MG63 (cell line): ENCODE data around the gene WWOX. TPM values are rescaled to one million over a fixed set of nuclear protein-coding genes. Genes with fewer than 3 reads are reported as not detected.
"Not testable (repeated sequence)": the region's sequence is repeated elsewhere in the genome, so short reads cannot be mapped to it uniquely, and the experiment has no call there.

ENCODE experiments used
- DNase-seq: peaks from one replicate; pipeline ENCODE4 v3.0.0-alpha.2; 2020
- H3K27me3 ChIP-seq: fragments of 250-450 bp; sonication (Bioruptor Pico); 2 replicates; pipeline ENCODE4 v1.5.1; 2020; ENCODE audit warnings: mild to moderate bottlenecking, moderate library complexity
- H3K36me3 ChIP-seq: fragments of 250-450 bp; sonication (Bioruptor Pico); 2 replicates; pipeline ENCODE4 v1.5.1; 2020; ENCODE audit warnings: mild to moderate bottlenecking, moderate library complexity
- H3K4me3 ChIP-seq: fragments of 250-450 bp; sonication (Bioruptor Pico); 2 replicates; pipeline ENCODE4 v1.5.1; 2020; ENCODE audit warnings: mild to moderate bottlenecking, moderate library complexity
- H3K9me3 ChIP-seq: fragments of 250-450 bp; sonication (Bioruptor Pico); 2 replicates; pipeline ENCODE4 v1.5.1; 2020; ENCODE audit warnings: mild to moderate bottlenecking, moderate library complexity
- total RNA-seq: library from RNA; depleted of rRNA; stranded (reverse); fragments of >200 nt; shearing (Covaris generic); gene quantifications from 2 replicates; pipeline ENCODE4 v1.2.3, GENCODE V29; 2014; ENCODE audit warnings: low replicate concordance

WWOX gene
- total RNA-seq, 1 experiment from 2014 or later = 11.4 TPM

GRCh38 chr16:79204486-79204885 is 1105.0 kb downstream of the WWOX start:
- no peak overlapping the region for H3K4me3 ChIP-seq
- no peak for DNase-seq
- no peaks in the 10 kb centered on the region for H3K36me3 ChIP-seq
- H3K27me3 ChIP-seq = no peaks in the 10 kb centered on the region
- H3K9me3 ChIP-seq = no peaks in the 10 kb centered on the region

GRCh38 chr16:79206889-79207288 is 1107.4 kb downstream of the WWOX start:
- no peak for DNase-seq
- H3K4me3 ChIP-seq = no peak overlapping the region
- no peaks in the 10 kb centered on the region for H3K36me3 ChIP-seq
- H3K27me3 ChIP-seq = no peaks in the 10 kb centered on the region
- no peaks in the 10 kb centered on the region for H3K9me3 ChIP-seq

GRCh38 chr16:79209308-79209707 is 1109.9 kb downstream of the WWOX start:
- no peaks in the 10 kb centered on the region for H3K36me3 ChIP-seq
- H3K4me3 ChIP-seq = no peak overlapping the region
- H3K9me3 ChIP-seq = no peaks in the 10 kb centered on the region
- DNase-seq = no peak
- no peaks in the 10 kb centered on the region for H3K27me3 ChIP-seq

GRCh38 chr16:79210607-79211006 is 1111.2 kb downstream of the WWOX start:
- Histone ChIP-seq H3K27me3 (no peaks in the 10 kb centered on the region), H3K36me3 (no peaks in the 10 kb centered on the region), H3K4me3 (no peak overlapping the region), H3K9me3 (no peaks in the 10 kb centered on the region)
- DNase-seq = no peak

GRCh38 chr16:79211586-79211985 is 1112.1 kb downstream of the WWOX start:
- no peaks in the 10 kb centered on the region for H3K9me3 ChIP-seq
- H3K4me3 ChIP-seq = no peak overlapping the region
- no peak for DNase-seq

GRCh38 chr16:79212114-79212791 is 1112.8 kb downstream of the WWOX start:
- Histone ChIP-seq H3K27me3 (no peaks in the 10 kb centered on the region), H3K36me3 (no peaks in the 10 kb centered on the region), H3K4me3 (no peak overlapping the region), H3K9me3 (no peaks in the 10 kb centered on the region)
- no peak for DNase-seq

More at GRCh38 chr16:79211586-79211985, 1112.1 kb downstream of the WWOX start:
- no peaks in the 10 kb centered on the region for H3K36me3 ChIP-seq
- no peaks in the 10 kb centered on the region for H3K27me3 ChIP-seq

- Histone ChIP-seq H3K27me3 (no peaks in the 10 kb centered on the region), H3K9me3 (no peaks in the 10 kb centered on the region), H3K36me3 (no peaks in the 10 kb centered on the region), H3K4me3 (no peak overlapping the region)
- DNase-seq = no peak
Measured at GRCh38 chr16:79213214-79213613, 1113.8 kb downstream of the WWOX start.

GRCh38 chr16:79215289-79215688 is 1115.8 kb downstream of the WWOX start:
- Histone ChIP-seq H3K36me3 (no peaks in the 10 kb centered on the region), H3K27me3 (no peaks in the 10 kb centered on the region), H3K4me3 (no peak overlapping the region), H3K9me3 (no peaks in the 10 kb centered on the region)
- no peak for DNase-seq

GRCh38 chr16:79217375-79218011 is 1118.0 kb downstream of the WWOX start:
- H3K9me3 ChIP-seq = no peaks in the 10 kb centered on the region
- no peaks in the 10 kb centered on the region for H3K36me3 ChIP-seq
- DNase-seq = no peak
- no peak overlapping the region for H3K4me3 ChIP-seq
- no peaks in the 10 kb centered on the region for H3K27me3 ChIP-seq

- Histone ChIP-seq H3K36me3 (no peaks in the 10 kb centered on the region), H3K4me3 (no peak overlapping the region), H3K9me3 (no peaks in the 10 kb centered on the region), H3K27me3 (no peaks in the 10 kb centered on the region)
- no peak for DNase-seq
Measured at GRCh38 chr16:79218351-79218750, 1118.9 kb downstream of the WWOX start.

- not testable (repeated sequence) for H3K36me3 ChIP-seq, H3K4me3 ChIP-seq, H3K9me3 ChIP-seq, DNase-seq, H3K27me3 ChIP-seq
Measured at GRCh38 chr16:79225994-79226393, 1126.5 kb downstream of the WWOX start.

GRCh38 chr16:79229361-79229760 is 1129.9 kb downstream of the WWOX start:
- no peak overlapping the region for H3K4me3 ChIP-seq
- DNase-seq = no peak
- H3K9me3 ChIP-seq = no peaks in the 10 kb centered on the region
- no peaks in the 10 kb centered on the region for H3K27me3 ChIP-seq
- no peaks in the 10 kb centered on the region for H3K36me3 ChIP-seq

- H3K36me3 ChIP-seq, H3K9me3 ChIP-seq, H3K4me3 ChIP-seq, H3K27me3 ChIP-seq, DNase-seq: not testable (repeated sequence)
Measured at GRCh38 chr16:79245700-79246099, 1146.2 kb downstream of the WWOX start.

- Histone ChIP-seq H3K36me3 (no peaks in the 10 kb centered on the region), H3K27me3 (no peaks in the 10 kb centered on the region), H3K4me3 (no peak overlapping the region), H3K9me3 (no peaks in the 10 kb centered on the region)
- DNase-seq = no peak
Measured at GRCh38 chr16:79247386-79247785, 1147.9 kb downstream of the WWOX start.

GRCh38 chr16:79248351-79248750 is 1148.9 kb downstream of the WWOX start:
- Histone ChIP-seq H3K4me3 (no peak overlapping the region), H3K36me3 (no peaks in the 10 kb centered on the region), H3K27me3 (no peaks in the 10 kb centered on the region), H3K9me3 (no peaks in the 10 kb centered on the region)
- no peak for DNase-seq

- Histone ChIP-seq H3K27me3 (no peaks in the 10 kb centered on the region), H3K36me3 (no peaks in the 10 kb centered on the region), H3K9me3 (no peaks in the 10 kb centered on the region), H3K4me3 (no peak overlapping the region)
- DNase-seq = no peak
Measured at GRCh38 chr16:79250502-79251098, 1151.1 kb downstream of the WWOX start.

- Histone ChIP-seq H3K27me3 (no peaks in the 10 kb centered on the region), H3K4me3 (no peak overlapping the region), H3K36me3 (no peaks in the 10 kb centered on the region), H3K9me3 (no peaks in the 10 kb centered on the region)
- DNase-seq = no peak
Measured at GRCh38 chr16:79253100-79253631, 1153.7 kb downstream of the WWOX start.
